Stimulated activated CD4-positive, alpha-beta T cell treated with anti-CD3 and anti-CD28 coated beads, Interleukin-1b, Interleukin-23, amount 100 ng/mL, for 1 hour (primary cell): Measurements from ENCODE around the gene TPRN.
"Not testable (repeated sequence)": the region's sequence is repeated elsewhere in the genome, so short reads cannot be mapped to it uniquely, and the experiment has no call there.

ENCODE experiments used
- DNase-seq, 2 donors: peaks; one replicate each; pipeline ENCODE4 v3.0.0-alpha.2; 2020; ENCODE audit warnings: low read depth in 2 of 2

The TPRN gene, protein sequence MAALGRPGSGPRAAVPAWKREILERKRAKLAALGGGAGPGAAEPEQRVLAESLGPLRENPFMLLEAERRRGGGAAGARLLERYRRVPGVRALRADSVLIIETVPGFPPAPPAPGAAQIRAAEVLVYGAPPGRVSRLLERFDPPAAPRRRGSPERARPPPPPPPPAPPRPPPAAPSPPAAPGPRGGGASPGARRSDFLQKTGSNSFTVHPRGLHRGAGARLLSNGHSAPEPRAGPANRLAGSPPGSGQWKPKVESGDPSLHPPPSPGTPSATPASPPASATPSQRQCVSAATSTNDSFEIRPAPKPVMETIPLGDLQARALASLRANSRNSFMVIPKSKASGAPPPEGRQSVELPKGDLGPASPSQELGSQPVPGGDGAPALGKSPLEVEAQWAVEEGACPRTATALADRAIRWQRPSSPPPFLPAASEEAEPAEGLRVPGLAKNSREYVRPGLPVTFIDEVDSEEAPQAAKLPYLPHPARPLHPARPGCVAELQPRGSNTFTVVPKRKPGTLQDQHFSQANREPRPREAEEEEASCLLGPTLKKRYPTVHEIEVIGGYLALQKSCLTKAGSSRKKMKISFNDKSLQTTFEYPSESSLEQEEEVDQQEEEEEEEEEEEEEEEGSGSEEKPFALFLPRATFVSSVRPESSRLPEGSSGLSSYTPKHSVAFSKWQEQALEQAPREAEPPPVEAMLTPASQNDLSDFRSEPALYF

DNA sequence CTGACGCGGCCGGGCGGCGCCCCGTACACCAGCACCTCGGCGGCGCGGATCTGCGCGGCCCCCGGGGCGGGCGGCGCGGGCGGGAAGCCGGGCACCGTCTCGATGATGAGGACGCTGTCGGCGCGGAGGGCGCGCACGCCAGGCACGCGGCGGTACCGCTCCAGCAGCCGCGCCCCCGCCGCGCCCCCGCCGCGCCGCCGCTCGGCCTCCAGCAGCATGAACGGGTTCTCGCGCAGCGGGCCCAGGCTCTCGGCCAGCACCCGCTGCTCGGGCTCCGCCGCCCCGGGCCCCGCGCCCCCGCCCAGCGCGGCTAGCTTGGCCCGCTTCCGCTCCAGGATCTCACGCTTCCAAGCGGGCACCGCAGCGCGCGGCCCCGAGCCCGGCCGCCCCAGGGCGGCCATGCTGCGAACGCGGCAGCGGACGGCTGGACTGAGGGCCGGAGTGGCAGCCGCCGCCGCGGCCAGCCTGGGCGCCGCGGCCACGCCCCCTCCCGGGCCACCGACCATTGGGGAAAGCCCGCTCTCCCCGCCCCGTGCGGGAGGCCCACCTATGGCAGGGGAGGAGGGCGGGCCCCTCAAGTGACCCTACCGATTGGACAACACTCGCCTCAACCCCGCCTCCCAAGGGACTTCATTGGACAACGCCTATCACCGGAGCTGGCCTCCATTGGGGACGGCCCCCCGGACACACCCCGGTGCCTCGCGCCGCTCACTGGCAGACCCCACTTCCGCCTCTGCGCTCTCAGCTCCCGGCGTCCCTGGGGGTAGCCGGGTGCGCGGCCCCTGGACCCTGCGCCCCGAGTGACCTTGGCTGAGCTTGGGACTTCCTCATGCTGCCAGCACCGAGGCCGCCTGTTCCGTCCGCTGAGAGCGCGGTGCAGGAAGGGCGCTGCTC lies at the start of gene TPRN:
Gene TPRN, minus strand, starts transcription at position 431 of the 894 bp plus-strand sequence. Its CDS starts 30 bp downstream, at position 401.
- peak; percentile 94 to 96 for DNase-seq

DNA sequence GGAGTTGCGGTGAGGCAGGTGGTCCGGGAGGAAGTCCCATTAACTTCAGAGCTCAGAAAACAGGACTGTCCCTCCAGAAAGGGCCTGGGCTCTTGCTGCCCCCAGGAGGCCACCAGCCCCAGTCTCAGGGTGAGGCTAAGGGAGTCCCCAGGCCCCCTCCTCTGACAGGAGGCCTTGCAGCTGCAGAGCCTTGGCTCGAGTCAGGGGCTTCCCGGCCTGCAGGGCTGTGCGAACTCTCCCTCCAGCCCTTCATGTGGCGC lies 47.3 kb upstream of the TPRN start:
- no peak for DNase-seq

DNA sequence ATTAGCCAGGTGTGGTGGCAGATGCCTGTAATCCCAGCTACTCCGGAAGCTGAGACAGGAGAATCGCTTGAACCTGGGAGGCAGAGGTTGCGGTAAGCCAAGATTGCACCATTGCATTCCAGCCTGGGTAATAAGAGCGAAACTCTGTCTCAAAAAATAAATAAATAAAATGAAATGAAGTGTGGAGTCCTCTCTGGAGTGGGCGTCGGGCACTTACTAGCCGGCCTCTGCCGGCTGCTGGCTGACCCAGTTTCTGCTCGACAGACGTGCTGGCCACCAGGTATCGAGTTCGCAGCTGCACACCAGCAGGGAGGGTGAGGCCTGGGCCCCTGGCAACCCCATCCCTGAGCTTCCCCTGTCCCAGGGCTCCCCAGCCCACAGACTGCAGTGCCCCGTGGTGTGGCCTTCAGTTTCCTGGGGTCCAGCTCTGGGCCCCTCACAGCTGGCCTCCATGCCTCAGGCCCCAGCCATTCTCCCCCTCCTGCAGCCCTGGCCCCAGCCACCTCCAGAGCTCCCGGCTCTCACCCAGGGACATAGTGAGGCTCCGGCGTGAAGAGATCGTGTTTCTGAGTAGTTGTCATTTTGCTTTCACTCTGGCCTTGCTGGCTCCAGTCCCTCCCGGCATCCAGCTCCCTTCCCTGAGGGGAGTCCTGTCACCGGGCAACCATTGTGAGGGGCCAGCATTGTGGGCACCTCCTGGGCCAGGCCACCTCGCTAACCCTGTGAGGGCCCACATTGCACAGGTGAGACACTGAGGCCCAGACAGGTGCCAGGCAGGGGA lies 46.8 kb upstream of the TPRN start:
- DNase-seq, result no peak

DNA sequence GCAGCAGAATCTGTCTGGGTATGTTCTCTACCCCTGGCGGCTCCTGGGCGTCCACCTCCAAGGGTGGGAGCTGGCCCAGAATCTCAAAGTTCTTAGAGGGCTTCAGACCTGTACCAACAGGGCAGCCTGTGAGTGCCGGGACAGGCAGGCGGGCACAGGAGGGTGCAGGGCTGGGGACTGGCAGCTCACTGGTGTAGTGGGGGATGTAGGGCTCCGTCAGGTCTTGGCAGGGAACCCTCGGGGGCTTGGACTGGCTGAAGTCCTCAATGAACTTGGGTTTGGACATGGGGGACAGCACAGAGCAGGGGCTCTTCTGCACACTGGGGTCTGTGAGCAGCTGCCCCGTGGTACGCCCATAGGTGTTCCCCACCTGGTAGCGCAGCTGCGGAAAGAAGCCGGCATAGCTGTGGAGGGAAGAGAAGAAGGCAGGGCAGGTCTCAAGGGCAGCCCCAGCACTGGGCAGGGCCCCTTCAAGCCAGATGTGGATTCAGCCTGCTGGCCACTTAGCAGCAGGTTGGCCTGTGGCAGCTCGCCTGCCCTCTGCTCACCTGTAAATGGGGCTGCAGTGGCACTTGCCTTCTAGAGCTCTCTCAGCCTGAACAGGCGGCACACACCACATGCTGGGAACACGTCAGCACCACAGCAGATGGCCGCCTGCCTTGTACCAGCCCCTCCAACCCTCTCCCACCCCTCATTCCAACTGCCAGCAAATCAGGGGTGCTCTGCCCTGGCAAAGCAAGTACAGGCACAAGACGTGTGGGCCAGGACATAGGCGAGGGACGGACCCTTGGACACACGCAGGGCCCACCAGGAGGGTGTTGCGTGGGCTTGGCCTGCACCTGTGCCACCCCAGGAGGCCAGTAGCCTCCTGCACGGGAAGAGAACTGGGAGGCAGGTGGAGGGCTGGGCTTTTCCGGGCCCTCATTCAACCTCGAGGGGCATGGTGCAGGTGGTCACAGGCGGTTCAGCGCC lies 45.2 kb upstream of the TPRN start:
- no peak for DNase-seq

DNA sequence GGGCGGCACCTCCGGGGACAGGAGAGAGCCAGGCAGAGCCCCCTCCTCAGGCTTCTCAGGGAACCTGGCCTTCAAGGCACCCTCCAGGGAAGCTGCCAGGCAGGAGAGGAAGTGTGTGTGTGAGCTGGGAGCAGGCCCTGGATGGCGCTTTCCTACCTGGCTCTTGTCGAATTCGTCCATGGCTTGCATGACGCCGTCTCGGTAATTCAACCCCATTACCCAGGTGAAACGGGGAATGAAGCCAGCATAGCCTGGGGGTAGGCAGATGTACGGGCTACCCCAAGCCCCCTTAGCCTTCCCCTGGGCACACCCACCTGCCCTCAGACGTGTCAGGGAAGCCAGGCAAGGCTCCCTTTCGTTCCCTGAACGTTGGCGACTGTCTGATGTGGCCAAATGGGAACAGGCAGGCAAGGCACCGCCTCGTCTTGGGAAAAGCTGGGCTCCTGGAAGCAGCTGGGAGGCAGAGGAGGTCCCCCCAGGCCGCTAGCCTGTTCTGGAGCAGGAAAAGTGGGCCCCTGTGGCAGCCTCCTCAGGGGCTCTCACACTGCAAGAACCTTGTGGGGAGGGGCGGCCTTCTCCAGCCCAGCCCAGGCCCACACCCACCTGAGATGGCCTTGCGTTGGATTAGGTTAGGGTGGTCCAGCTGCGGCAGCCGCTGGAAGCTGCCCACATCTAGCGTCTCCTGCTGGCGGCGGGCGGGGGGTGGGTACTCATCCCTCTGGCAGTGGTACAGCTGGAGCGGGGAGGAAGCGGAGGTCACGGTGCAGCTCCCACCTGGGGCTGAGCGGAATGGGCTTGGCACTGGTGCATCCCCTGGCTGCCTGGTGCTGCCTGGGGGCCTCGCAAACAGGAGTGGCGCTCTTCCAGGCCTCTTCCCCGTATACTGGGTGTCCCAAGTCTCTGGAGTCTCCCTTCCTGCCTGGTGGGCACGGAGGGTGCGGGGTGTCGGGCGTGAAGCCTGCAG lies 44.2 kb upstream of the TPRN start:
- no peak for DNase-seq

DNA sequence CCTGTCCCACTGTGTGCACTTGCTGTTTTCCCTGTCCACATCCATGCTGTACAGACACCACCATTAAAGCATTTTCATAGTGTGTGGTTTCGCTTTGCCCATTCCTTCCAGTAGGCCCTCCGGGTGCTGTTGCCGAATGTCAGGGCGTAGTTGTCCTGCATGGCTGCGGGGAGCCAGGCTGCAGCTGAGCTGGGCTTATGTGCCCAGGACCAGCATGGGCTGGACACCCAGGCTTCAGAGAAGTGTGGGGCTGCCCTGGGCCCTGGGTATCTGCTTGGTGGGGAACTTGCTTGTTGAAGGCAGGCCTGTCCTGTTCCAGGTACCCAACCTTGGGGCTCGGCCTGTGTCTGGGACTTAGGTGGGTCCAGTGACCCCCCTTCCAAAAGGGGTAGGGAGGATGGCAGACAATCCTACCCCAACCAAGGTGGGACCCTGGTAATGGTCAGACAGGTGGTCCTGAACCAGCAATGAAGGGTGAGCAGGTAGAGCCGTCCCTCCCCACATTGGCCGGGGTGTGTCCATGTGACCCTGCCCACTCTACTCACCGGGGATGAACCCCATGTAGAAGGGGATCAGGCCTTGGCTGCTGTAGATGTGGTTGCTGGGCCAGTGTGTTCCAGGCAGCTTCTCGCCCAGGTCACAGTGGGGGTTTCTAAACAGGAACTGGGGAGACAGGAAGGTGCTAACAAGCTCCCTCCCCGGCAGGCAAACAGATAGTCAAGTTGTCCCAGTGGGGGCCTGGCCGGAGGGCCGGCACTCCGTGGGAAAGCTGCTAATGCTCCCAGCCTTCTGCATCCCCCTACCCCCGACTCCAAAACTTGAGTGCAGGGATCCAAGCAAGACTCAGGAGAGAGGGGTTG lies 43.3 kb upstream of the TPRN start:
- no peak for DNase-seq

DNA sequence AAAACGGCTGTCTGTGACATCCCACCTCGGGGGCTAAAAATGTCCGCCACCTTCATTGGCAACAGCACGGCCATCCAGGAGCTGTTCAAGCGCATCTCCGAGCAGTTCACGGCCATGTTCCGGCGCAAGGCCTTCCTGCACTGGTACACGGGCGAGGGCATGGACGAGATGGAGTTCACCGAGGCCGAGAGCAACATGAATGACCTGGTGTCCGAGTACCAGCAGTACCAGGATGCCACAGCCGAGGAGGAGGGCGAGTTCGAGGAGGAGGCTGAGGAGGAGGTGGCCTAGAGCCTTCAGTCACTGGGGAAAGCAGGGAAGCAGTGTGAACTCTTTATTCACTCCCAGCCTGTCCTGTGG lies 42.7 kb upstream of the TPRN start:
- not testable (repeated sequence) for DNase-seq

DNA sequence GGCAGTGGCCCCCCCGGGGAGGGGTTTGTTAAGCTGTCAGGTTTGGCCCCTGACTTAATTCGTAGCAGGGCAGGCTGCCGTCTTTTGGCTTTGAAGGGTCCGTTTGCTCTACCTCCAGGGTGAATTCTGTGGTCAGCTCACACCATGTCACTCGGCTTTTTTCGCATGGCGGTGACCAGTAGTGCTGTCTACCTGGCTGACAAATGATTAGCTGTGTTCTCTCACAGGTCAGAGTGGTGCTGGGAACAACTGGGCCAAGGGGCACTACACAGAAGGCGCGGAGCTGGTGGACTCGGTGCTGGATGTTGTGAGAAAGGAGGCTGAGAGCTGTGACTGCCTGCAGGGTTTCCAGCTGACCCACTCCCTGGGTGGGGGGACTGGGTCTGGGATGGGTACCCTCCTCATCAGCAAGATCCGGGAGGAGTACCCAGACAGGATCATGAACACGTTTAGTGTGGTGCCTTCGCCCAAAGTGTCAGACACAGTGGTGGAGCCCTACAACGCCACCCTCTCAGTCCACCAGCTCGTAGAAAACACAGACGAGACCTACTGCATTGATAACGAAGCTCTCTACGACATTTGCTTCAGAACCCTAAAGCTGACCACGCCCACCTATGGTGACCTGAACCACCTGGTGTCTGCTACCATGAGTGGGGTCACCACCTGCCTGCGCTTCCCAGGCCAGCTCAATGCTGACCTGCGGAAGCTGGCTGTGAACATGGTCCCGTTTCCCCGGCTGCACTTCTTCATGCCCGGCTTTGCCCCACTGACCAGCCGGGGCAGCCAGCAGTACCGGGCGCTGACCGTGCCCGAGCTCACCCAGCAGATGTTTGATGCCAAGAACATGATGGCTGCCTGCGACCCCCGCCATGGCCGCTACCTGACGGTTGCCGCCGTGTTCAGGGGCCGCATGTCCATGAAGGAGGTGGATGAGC lies 42.0 kb upstream of the TPRN start:
- DNase-seq, result no peak

DNA sequence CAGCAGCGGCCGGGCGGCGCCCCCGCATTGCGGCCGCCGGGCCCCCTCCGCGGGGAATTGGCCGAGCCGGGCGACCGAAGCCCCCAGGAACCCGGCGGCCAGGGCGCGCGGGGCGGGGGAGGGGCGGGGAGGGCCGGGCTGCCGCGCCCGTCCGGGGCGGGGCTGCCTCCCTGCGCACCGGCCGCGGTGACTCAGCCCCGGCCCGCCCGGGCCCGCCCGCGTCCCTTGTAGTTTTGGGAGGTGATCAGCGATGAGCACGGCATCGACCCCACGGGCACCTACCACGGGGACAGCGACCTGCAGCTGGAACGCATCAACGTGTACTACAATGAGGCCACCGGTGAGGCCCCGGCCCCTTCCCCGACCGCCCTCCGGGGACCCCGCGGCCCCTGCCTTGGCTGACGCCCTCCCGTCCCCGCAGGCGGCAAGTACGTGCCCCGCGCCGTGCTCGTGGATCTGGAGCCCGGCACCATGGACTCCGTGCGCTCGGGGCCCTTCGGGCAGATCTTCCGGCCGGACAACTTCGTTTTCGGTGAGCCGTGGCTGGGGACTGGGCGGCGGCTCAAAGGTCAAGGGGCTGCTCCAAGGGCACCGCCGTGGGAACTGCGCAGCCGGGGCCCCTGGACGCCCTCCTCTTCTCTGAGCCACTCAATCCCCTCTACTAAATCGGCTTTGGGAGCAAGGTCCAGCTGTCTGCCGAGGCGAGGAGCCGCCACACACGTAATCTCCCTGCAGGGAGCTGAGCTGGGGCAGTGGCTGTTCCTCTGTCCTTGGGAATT lies 41.1 kb upstream of the TPRN start:
- DNase-seq, result peak; percentile 50 to 60

DNA sequence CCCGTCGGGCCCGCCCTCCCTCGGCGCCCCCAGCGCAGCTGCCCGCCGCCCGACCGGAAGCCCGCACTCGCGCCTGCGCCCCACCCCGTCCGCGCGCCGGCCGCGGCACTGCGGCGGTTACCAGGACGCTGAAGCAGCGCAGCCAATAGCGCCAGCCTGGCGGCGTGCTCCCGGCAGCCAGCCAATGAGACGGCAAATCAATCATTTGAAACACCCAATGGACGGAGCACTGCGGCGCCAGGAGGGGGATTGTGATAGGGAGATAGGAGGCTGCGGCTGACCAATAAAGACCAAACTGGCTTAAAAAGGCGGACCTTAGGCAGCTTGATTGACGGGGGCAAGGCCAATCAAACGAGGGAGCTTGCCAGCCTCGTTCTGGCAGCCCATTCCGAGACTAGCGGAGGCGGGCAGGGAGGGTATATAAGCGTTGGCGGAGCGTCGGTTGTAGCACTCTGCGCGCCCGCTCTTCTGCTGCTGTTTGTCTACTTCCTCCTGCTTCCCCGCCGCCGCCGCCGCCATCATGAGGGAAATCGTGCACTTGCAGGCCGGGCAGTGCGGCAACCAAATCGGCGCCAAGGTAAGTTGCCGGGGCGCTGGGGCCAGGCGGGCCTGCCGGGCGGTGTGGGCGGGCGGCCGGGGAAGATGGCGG lies 40.4 kb upstream of the TPRN start, which contains the start of gene TUBB4B:
Gene TUBB4B, plus strand, starts transcription at position 447 of the 649 bp plus-strand sequence. Its CDS starts 74 bp downstream, at position 521.
- DNase-seq, result peak; percentile 88 to 97

DNA sequence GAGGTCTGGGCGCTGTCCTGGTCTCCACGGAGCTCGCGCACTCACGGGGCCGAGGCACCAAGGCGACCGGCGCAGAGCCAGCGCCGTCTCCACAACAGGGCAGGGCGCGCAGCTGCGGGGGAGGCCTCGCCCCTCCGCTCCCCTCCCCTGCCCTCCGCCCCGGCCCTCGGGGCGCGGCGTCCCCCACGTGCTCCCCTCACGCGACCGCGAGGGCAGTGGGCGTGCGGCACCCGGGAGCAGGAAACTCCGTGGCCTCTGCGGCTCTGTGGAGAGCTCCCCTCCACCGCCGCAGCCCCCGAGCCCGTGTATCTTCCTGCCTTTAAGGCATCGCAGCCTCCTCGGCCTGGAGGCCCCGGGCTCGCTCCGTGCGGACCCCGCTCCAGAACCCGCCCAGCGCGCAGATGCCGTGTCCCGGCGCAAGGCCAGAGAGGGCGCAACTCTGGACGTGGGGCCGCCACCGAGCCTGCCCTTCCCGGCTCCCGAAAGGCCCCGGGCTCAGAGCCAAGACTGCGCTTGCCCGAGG lies 39.8 kb upstream of the TPRN start:
- peak in 1 of 2 donors; percentile 27 for DNase-seq

DNA sequence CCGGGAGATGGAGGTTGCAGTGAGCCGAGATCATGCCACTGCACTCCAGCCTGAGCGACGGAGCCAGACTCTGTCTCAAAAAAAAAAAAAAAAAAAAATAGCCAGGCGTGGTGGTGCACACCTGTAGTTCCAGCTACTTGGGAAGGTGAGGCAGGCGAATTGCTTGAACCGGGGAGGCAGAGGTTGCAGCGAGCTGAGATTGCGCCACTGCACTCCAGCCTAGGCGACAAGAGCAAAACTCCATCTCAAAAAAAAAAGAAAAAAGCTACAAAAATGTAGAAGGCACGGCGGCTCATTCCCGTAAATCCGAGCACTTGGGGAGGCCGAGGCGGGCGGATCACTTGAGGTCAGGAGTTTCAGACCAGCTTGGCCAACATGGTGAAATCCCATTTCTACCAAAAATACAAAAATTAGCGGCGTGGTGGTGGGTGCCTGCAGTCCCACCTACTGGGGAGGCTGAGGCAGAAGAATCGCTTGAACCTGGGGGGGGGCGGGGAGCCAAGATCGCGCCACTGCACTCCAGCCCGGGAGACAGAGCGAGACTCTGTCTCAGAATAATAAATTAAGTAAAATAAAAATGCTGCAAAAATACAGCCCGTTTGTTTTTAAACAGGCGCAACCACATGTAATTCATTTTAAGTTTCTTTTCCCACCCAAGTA lies 39.1 kb upstream of the TPRN start:
- not testable (repeated sequence) for DNase-seq

DNA sequence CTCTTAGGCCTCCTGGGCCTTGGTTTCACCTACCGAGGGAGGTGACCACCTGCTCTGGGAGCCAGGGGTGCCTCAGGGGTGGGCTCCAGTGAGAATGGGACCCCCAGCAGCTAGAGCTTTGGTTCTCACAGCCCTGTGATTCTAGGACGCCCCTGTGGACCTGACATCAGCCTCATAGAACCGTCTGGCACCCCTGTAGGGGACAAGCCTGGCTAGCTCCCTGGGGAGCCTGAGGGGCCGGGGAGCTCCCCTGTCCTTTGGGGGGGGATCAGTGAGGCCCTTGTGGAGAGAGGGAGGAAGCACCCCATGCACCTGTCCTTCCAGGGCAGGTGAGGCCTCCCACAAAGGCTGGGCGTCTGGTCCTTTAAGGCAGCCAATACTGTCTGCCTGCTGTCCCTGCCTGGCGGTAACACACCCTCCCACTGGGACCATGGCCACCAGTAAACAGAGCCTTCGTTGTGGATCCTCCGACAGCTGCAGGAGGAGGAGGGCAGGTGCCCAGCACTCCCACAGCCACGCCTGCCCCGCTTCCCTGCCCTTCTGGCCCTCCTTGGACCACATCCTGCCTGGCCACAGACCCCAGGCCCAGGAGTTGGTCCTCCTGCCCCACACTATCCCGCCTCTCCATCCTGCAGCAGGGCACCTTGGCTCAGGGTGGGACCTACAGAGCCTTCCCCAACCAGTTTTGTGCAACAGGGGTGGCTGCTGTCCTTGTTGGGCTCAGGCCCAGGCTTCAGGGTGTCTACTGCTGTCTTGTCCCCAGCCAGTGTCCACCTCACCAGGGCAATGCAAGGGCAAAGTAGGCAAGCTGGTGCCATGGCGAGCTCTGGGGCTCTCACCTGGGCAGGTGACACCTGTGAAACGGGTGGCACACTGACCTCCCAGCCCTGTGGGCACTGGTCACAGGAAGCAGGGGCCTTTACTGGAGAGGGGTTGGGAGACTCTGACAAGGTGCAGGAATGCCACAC lies 37.5 kb upstream of the TPRN start:
- DNase-seq, result no peak

DNA sequence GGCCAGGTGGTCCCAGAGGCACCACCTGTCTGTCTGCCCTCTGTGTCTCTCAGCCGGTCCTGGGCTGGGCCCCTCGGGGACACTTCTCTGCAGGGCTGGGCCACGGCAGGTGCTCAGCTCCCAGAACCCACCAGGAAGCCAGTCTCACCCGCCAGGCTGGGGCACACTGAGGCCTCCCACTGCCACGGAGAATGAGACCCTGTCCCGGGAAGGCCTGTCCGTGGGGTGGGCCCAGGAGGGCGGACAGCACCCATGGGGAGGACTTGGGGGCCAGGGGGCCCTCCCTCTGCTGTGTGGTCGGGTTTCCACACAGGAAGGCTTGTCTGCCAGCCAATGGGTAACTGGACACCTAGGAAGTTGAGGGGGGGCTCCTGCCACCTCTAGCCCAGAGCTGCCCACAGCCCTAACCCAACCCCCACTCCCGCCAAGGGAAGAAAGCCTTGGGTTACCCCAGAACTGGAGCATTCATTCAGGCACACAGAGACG lies 36.4 kb upstream of the TPRN start:
- no peak for DNase-seq
